Measurements from ENCODE around the gene CCNB3.
"Not testable (repeated sequence)": the region's sequence is repeated elsewhere in the genome, so short reads cannot be mapped to it uniquely, and the experiment has no call there.

CCNB3 gene, protein sequence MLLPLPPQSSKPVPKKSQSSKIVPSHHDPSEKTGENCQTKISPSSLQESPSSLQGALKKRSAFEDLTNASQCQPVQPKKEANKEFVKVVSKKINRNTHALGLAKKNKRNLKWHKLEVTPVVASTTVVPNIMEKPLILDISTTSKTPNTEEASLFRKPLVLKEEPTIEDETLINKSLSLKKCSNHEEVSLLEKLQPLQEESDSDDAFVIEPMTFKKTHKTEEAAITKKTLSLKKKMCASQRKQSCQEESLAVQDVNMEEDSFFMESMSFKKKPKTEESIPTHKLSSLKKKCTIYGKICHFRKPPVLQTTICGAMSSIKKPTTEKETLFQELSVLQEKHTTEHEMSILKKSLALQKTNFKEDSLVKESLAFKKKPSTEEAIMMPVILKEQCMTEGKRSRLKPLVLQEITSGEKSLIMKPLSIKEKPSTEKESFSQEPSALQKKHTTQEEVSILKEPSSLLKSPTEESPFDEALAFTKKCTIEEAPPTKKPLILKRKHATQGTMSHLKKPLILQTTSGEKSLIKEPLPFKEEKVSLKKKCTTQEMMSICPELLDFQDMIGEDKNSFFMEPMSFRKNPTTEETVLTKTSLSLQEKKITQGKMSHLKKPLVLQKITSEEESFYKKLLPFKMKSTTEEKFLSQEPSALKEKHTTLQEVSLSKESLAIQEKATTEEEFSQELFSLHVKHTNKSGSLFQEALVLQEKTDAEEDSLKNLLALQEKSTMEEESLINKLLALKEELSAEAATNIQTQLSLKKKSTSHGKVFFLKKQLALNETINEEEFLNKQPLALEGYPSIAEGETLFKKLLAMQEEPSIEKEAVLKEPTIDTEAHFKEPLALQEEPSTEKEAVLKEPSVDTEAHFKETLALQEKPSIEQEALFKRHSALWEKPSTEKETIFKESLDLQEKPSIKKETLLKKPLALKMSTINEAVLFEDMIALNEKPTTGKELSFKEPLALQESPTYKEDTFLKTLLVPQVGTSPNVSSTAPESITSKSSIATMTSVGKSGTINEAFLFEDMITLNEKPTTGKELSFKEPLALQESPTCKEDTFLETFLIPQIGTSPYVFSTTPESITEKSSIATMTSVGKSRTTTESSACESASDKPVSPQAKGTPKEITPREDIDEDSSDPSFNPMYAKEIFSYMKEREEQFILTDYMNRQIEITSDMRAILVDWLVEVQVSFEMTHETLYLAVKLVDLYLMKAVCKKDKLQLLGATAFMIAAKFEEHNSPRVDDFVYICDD (N-terminal part only)

DNA sequence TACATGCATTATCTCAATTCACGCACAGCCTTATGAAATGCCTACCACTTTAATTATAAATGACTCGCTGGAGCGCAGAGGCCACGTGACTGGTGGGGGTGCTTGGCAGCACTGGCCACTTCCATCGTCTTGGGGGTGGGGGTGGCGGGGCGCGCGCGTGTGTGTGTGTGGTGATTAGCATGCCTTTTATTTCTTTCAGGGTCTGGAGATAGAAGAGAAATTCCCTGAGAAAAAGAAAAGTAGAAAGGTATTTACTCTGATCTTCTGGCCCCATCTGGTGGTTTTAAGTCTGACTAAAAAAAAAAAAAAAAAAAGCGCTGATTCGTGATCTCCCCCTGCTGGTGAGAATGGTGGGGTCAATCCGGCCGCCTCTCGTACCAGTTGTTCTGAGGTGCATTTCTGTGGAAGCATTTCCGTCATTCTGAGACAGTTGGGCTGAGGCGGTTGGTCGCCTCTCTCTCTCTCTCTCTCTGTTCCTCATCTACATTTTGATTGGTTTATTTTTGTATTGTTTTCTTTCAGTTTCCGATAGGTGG is at the start of gene CCNB3:
Gene CCNB3 (plus strand): TSS at position 402 of the 536 bp plus-strand sequence. CDS start 80,399 bp downstream, outside the sequence.
- peak; percentile 4 for DNase-seq

DNA sequence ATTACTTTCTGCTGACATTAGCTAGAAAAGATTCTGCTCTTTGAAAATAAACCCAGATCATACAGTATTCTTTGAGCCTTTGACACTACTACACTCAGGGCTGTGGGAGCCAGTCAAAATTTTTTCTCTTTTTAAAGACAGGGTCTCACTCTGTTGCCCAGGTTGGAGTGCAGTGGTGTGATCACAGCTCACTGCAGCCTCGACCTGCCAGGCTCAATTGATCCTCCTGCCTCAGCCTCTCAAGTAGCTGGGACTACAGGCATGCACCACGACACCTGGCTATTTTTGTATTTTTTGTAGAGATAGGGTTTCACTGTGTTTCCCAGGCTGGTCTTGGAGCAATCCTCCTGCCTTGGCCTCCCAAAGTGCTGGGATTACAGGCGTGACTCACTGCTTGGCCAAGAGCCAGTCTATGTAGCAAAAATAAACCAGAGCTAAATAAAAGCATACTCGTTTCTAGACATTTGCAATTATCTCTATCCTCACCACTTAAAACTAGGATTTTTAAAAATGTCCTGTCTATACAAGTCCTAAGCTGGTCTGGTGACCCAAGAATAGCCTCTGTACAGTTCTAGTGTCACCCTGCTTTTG is 46.9 kb upstream of the CCNB3 start:
- DNase-seq: no peak

DNA sequence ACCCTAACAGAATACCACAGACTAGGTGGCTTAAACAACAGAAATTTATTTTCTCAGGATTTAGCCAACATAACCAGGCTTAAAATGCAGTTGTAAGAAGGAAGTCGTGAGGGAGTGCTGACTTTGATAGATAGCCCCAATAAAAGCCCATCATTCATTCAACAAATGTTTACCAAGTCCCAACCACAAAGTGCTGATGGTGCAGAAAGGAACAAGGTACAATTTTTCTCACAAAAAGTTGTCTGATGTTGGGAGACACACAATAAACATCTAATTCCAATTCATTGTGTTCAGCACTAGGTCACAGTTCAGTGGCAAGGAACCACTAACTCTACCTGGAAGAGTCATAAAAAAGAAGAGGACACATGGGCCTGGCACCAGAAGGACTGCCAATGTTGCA is 46.0 kb upstream of the CCNB3 start:
- DNase-seq: no peak

DNA sequence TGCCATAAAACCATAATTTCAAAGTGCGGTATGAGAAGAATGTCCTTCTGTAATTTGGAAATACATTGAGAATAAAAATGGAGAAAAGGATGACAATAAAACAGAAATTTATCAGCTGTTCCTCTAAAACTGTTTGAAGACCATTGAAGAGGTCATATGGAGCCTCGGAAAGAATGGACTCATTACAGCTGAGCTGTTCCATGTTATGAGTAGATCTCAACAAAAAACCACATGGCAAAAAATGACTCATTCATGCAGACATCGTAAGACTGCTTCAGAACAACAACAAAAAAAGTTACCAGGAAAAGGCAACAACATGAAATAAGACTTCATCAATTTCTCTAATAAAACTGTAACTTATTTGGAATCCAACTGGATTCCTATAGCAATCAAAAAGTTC is 43.4 kb upstream of the CCNB3 start:
- DNase-seq: no peak

DNA sequence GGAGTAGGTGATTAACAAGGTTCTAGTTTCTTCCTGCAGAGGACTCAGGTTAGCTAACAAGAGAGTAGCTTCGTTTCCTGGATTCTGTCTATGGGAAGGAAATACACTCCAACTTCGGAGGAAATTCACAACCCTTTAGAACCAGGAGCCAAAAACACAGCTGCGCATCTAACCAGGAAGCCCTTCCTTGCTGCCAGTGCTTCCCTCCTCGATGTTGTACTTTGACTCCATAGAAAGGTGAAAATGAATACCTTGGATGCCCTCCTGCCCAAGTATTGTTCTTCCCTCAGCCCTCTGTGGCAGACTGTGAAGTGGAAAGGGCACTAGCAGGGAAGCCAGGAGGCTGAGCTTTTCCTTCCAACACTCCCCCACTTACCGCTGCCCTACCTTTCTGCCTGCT is 38.8 kb upstream of the CCNB3 start:
- no peak for DNase-seq

DNA sequence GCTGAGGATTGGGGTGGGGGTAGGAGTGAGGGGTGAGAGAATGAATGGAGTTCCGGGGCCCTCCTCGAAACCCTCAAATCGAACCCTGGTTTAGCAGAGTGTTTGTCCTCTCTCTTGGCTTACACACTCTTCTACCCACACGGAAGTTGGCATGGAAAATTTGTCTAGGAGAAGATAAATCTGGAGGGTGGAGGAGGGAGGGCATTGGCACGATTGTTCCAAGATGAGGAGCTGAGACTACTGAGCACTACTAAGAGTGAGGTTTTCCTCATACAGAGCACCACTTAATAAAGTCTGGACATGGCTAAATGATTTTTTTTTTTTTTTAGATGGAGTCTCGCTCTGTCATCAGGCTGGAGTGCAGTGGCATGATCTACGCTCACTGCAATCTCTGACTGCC is 37.2 kb upstream of the CCNB3 start:
- no peak for DNase-seq

DNA sequence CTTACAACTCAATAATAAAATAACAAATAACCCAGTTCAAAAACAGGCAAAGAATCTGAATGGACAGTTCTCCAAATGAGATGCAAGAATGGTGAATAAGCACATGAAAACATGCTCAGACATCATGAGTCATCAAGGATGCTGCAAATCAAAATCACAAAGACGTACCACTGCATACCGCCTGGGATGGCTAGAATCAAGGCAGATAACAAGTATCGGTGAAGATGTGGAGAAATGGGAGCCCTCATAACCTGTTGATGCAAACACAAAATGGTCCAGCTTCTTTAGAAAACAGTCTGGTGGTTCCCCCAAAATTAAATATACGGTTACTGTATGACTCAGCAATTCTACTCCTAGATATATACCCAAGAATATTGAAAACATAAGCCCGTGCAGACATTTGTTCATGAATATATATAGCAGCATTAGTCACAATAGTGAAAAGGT is 36.3 kb upstream of the CCNB3 start:
- DNase-seq: no peak

DNA sequence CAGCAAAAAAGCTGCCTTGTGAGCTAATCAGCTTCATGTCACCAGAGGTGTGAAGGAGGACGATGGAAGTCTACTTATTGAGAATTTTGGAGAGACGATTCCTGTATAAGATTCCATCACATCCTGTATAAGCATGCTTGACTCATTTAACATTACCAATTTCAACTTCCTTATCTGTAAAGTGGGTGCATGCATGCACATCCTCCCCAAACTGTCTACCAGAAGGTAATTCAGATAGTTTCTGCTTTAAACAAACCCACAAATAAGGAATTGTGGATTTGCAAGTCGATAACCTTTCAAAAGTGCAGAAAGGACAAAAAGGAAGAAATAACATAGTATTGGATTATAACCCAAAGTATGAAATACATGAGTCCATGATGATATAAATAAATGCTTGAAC is 34.8 kb upstream of the CCNB3 start:
- DNase-seq: no peak

DNA sequence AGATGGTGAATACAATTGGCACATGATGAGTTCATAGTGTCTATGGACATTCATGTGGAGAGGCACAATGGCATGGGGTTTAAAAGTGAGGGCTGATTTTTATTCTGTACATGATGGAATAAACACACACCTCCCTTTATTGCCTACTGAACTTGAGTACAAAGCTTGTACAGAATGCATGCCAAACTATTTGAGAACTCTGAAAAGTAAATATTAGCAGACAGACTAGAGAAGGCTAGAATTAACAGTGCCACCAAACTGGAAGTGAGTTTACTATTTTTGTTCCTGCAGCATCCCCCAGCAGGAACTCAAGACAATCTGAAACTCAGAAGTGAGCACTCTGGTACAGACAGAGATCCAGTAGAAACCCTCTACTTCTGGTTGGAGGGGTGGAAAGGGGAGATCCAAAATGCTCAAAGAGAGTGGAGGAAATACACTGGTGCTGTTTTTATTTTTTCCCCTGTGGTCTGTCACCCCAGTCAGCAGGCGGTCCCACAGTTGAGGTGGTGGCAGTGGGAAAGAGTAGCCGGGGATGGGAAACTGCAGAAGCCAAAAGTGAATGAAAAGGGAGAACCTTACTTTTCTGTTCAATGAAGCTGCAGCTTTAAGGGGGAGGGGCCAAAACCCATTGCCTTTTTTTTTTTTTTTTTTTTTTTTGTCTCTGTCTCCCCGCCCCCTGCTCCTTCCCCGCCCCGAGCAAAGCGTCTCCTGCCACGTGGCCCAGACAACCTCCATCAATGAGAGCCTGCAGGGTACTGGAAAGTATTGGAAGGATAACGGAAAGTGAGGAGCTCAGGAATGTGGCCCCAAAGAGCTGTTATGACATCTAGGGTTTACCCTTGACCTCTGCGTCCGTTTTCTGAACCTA is 24.3 kb upstream of the CCNB3 start:
- no peak for DNase-seq

DNA sequence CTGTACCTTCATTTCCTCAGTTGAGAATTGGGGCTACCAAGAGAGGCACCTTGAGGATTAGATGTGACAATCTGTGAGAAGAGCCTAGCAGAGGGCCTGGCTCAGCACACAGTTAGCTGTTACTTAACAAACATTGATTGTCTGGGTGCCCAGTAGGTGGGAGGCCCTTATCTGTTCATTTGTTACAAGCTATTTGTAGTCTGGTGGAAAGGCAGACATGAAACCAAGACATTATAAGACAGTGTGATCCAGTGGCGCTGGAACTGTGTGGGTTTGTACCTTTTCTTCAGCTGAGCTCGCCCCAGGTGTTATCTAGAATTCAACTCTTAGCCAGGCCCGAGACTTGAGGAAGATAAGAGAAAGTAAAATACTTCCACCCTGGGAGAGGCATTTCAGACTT is 20.7 kb upstream of the CCNB3 start:
- no peak for DNase-seq

DNA sequence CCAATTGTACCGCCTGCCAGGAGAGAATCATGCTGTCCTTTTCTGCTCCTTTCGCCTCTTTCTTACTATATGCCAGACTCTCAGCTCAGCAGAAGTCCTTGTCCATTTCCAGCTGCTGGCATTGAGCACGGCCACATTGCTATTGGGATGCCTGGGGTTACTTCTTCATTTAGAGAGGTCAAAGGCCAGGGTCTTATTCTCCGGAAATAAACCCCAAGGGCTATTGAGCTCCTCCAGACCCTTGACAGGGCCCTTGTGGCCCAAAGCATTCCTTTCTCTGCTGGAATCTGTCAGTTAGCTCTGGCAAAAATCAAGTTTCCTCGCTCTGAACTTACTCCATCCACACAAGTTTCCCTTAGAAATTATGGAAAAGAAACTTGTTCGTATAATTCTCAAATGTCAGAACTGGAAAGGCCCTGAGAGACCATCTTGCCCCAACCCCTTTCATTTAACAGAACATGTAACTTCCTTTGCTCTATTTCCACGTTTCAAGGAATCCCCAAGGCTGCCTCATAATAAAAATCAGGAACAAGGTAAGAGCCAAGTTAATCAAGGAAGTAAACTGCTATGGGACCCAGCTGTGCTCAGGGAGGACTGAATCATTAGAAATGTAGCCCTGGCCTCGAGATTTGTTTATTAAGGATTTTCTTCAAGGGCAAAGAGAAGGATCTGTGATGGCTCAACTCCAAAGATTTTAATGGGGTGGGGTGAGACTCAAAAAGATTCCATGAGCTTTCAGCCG is 15.5 kb upstream of the CCNB3 start:
- DNase-seq: no peak

DNA sequence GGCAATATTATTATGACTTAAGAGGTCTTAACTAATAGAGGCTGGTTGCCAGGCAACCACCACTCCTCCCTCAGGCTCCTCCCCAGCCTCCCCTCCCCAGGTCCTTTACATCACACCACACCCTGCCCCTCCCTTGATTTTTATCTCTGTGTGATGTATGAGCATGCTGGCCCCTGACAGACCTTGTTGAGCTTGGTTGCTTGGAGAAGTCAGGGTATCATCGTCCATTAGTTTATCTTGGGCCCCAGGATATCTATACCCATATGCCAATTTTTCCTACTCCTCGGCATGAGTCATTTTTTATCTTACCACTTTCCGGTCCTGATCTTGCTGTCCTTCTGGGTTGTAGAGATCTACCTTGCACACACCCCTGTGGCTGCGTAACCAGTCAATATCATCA is 6.2 kb upstream of the CCNB3 start:
- no peak for DNase-seq

DNA sequence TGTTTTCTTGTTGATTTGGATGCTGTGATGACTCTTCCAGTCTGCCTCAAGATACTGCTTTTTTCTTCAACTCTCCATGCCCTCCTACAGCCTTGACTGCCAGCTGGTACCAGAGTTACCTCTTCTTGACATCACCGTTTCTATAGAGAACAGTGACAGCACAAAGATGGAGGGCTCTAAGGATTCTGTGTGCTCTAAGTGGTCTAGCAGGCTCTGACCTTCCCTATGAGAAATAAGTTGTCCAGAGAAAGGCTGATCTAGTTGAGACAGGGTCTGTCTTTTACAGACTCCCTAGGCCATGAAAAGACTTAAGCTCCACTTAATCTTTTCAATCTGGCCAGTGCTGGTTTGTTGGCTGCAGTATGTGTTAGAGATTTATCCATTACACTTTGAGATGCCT is 3.7 kb upstream of the CCNB3 start, which contains the start of gene AKAP4:
Gene AKAP4 (minus strand): TSS at position 101 of the 400 bp plus-strand sequence. CDS start 118 bp downstream, outside the sequence.
- no peak for DNase-seq

DNA sequence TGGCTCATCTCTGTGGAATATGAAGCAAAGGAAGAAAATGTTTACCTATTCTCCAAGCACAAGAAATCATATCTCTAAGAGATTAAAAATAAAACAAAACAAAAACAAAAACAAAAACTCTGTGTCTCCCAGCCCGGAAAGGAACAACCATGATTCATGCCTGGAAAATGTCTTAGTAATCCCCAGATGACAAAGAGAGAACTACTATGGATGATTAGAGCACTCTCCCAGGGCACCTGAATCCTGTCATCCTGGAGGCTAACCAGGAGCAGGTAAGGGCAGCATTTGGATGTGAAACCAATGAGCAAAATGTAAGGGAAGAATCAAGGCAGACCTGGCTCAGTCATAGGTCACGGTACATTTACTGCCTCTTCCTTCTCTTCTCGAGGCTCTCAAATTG is 2.0 kb upstream of the CCNB3 start:
- DNase-seq: no peak

DNA sequence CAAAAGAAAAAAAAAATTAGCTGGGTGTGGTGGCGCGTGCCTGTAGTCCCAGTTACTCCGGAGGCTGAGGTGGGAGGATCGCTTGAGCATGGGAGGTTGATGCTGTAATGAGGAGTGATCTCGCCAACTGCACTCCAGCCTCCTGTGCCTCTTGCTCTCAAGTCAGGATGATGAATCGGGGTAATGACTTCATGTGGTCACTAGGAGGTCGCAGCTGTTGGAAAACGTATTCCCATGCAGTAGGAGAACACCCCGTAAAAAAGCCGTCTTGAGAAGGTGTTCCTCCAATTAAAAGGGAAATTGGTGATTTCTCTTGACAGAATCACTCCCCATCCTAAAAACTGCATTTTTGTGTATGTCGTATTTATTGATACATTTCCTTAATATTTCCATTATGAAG is 2.2 kb downstream of the CCNB3 start:
- no peak for DNase-seq

DNA sequence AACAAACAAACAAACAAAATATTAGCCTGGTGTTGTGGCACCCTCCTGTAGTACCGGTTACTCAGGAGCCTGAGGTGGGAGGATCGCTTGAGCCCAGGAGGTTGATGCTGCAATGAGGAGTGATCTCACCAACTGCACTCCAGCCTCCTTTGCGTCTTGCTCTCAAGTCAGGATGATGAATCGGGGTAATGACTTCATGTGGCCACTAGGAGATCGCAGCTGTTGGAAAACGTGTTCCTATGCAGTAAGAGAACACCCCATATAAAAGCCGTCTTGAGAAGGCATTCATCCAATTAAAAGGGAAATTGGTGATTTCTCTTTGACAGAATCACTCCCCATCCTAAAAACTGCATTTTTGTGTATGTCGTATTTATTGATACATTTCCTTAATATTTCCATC is 6.9 kb downstream of the CCNB3 start:
- DNase-seq: no peak

DNA sequence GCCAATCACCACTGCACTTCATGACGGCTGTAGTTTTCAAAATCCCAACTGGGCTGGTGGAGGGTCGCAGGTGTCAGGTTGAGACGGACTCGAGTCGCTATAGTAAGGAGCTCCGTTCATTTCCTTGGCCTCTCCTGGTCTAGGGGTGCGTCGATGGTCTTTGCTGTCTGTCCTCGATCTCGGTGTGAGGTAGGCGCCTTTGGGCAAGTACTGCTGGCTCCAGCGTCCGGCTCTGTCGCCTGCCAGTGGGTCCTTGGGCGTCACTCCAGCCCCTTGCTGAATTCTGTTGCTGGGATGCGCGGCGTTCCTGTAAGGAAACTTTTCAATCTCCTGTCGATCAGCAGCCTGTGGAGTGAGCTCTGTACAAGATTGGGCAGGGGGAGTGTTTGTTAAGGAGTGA is 76.7 kb downstream of the CCNB3 start:
- no peak for DNase-seq

DNA sequence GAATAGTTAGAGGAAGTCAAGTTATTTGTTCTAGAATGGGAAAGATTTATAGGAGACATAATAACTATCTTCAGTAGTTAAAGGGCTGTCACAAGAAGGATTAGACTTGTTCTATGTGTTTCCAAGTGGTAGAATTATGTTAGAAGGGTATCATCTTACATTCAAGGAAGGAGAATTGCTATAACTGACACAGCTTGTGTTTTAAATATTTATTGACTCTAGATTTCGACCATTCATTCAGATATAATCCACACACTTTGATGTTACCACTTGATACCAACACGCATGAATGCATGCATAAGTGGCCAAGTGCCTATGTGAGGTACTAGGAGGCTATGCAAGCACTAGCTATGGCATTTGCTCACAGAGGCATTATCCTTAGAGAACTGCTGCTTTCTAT is 122.7 kb downstream of the CCNB3 start:
- peak; percentile 0 for DNase-seq

DNA sequence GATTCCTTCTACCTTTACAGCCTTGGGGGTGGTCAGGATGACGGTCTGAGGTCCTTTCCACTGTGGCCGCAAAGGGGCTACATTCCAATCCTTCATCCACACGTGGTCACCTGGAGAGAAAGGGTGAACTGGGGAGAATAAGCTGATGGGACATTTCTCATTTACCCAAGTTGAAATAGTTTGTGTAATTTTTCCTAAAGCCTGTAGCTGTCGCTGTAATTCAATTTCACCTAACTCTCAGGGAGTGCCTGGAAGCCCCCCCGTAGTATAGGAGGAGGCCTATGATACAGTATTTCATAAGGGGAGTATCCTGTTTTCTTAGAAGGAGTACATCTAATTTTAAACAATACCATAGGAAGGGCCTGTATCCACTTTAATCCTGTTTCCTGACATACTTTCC is 128.1 kb downstream of the CCNB3 start:
- not testable (repeated sequence) for DNase-seq

DNA sequence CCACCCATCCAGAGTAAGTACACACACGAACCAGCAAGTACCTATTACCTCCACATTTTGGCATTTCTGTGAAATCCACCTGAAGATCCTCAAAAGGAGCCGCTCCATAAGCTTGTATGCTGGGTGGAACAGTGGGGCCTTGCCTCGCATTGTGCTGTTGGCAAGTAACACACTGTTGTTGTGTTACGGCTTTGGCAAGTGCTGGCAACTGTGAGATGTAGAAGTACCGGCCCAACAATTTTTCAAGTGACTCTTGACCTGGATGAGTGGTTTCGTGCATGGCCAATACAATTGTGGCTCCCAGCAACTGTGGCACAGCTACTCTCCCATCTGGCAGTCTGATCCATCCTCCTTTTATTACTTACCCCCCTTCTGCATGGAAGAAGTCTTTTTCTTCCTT is 128.7 kb downstream of the CCNB3 start:
- no peak for DNase-seq

DNA sequence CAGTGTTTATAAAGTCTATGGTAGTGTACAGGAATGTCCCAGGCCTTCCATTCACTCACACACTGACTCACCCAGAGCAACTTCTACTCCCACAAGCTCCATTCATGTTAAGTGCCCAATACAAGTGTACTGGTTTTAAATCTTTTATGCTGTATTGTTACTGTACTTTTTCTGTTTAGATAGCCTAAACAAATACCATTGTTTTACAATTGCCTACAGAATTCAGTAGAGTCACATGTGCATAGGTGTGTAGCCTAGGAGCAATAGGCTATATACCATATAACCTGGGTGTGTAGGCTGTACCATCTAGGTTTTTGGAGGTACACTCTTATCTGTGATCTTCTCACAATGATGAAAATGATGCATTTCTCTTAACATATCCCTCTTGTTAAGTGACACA is 139.4 kb downstream of the CCNB3 start:
- no peak for DNase-seq

Measured in NCI-H1436 treated with DMSO at 0.1 percent for 48 hours (cell line).